ENCODE measurements around the gene FADD.

Gene FADD

GRCh38 chr11:70168405-70168754 is 34.7 kb upstream of the FADD start (continued):
- TF ChIP-seq TSHZ2 (CRISPR knock-in tag; IDR thresholded peaks at IDR 0.05), result no peak

- no peak for TF ChIP-seq OSR1 (CRISPR knock-in tag; IDR thresholded peaks at IDR 0.05)
- no peak for TF ChIP-seq GLIS3 (CRISPR knock-in tag; IDR thresholded peaks at IDR 0.05)
- no peak for ATAC-seq
These were observed 34.0 kb upstream of the FADD start for GRCh38 chr11:70169127-70169526.

- no peak for ATAC-seq
- TF ChIP-seq SNAI2 (CRISPR knock-in tag; IDR thresholded peaks at IDR 0.05), result no peak
- TF ChIP-seq CSRNP3 (CRISPR knock-in tag; IDR thresholded peaks at IDR 0.05), result no peak
- no peak for TF ChIP-seq BACH2 (CRISPR knock-in tag; IDR thresholded peaks at IDR 0.05; ENCODE audit: borderline replicate concordance)
- no peak for TF ChIP-seq ZFP3 (CRISPR knock-in tag; IDR thresholded peaks at IDR 0.05)
- no peak for TF ChIP-seq ISL1 (CRISPR knock-in tag; IDR thresholded peaks at IDR 0.05)
- TF ChIP-seq GLIS3 (CRISPR knock-in tag; IDR thresholded peaks at IDR 0.05), result no peak
These were observed 33.5 kb upstream of the FADD start for GRCh38 chr11:70169632-70170031.

GRCh38 chr11:70170596-70171210 is 32.4 kb upstream of the FADD start:
- no peak for ATAC-seq
- TF ChIP-seq PPARA (CRISPR knock-in tag; IDR thresholded peaks at IDR 0.05; ENCODE audit: borderline replicate concordance), result no peak
- no peak for TF ChIP-seq PATZ1 (CRISPR knock-in tag; IDR thresholded peaks at IDR 0.05; ENCODE audit: borderline replicate concordance)
- no peak for TF ChIP-seq RARB (CRISPR knock-in tag; IDR thresholded peaks at IDR 0.05)
- no peak for TF ChIP-seq OSR1 (CRISPR knock-in tag; IDR thresholded peaks at IDR 0.05)

- no peak for ATAC-seq
- TF ChIP-seq GLIS3 (CRISPR knock-in tag; IDR thresholded peaks at IDR 0.05) (no peak), ZC3H10 (CRISPR knock-in tag; IDR thresholded peaks at IDR 0.05) (no peak), PATZ1 (CRISPR knock-in tag; IDR thresholded peaks at IDR 0.05; ENCODE audit: borderline replicate concordance) (no peak), PPARA (CRISPR knock-in tag; IDR thresholded peaks at IDR 0.05; ENCODE audit: borderline replicate concordance) (no peak)
These were observed 30.1 kb upstream of the FADD start for GRCh38 chr11:70173018-70173417.

- no peak for ATAC-seq
- TF ChIP-seq TOX (CRISPR knock-in tag; IDR thresholded peaks at IDR 0.05; ENCODE audit: borderline replicate concordance) (no peak), GLIS3 (CRISPR knock-in tag; IDR thresholded peaks at IDR 0.05) (no peak), RARB (CRISPR knock-in tag; IDR thresholded peaks at IDR 0.05) (no peak), ISL1 (CRISPR knock-in tag; IDR thresholded peaks at IDR 0.05) (no peak), BACH2 (CRISPR knock-in tag; IDR thresholded peaks at IDR 0.05; ENCODE audit: borderline replicate concordance) (no peak), PPARA (CRISPR knock-in tag; IDR thresholded peaks at IDR 0.05; ENCODE audit: borderline replicate concordance) (no peak), ZC3H10 (CRISPR knock-in tag; IDR thresholded peaks at IDR 0.05) (no peak), CSRNP3 (CRISPR knock-in tag; IDR thresholded peaks at IDR 0.05) (no peak), ESRRG (CRISPR knock-in tag; IDR thresholded peaks at IDR 0.05) (no peak), ZNF8 (CRISPR knock-in tag; IDR thresholded peaks at IDR 0.05) (no peak), ZFP30 (CRISPR knock-in tag; IDR thresholded peaks at IDR 0.05) (no peak), POU6F1 (CRISPR knock-in tag; IDR thresholded peaks at IDR 0.05; ENCODE audit: borderline replicate concordance, low read depth) (no peak)
These were observed 28.4 kb upstream of the FADD start for GRCh38 chr11:70174547-70175235.
